Stimulated activated CD8-positive, alpha-beta memory T cell treated with anti-CD3 and anti-CD28 coated beads, Interleukin-7, amount 100 ng/mL, for 1 hour (primary cell): Measurements from ENCODE around the gene FKBP14.

ENCODE experiments used
- DNase-seq, 2 donors: peaks; one replicate each; pipeline ENCODE4 v3.0.0-alpha.2; 2020; ENCODE audit warnings: low read depth in 2 of 2

FKBP14 gene, protein sequence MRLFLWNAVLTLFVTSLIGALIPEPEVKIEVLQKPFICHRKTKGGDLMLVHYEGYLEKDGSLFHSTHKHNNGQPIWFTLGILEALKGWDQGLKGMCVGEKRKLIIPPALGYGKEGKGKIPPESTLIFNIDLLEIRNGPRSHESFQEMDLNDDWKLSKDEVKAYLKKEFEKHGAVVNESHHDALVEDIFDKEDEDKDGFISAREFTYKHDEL

GRCh38 chr7:30026229-30027064 lies at the start of gene FKBP14:
Gene FKBP14 (minus strand): TSS chr7:30026702. CDS start chr7:30026508, 194 bp downstream.
- peak; percentile 75 to 83 for DNase-seq

DNA sequence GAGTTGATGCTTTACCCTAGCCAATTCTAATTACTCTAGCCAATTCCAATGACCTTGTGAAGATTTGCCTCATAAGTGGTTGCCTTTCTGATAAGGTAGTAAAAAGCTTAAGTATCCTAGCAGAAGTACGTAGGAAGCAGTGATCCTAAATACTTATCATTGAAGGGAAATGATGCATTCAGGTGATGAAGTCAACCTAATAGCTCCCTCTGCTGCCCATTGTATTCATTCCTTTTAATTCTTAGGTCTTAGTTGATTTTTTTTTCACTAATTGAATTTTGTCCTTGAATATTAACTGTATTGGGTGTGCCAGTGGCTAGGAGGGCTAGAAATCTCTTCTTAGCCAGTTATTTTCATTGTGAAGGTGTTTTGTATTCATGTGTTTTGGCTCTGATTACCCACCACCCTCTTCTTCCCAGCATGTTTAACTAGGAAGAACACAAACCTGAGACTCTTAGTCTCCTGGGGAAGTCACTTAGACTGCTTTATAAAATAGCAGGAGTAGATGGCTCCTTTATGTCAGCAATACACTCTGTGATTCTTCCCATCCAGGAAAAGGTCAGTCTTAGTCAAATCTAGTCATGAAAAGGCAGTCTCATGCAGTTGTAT lies 48.0 kb upstream of the FKBP14 start:
- DNase-seq, result no peak

- DNase-seq, result no peak
Observed at GRCh38 chr7:30072735-30073134, 46.2 kb upstream of the FKBP14 start.

GRCh38 chr7:30070052-30070451 lies 43.5 kb upstream of the FKBP14 start:
- no peak for DNase-seq

GRCh38 chr7:30069096-30069867 lies 42.8 kb upstream of the FKBP14 start:
- no peak for DNase-seq

GRCh38 chr7:30068117-30068516 lies 41.6 kb upstream of the FKBP14 start:
- no peak for DNase-seq

GRCh38 chr7:30066687-30067086 lies 40.2 kb upstream of the FKBP14 start:
- no peak for DNase-seq

DNA sequence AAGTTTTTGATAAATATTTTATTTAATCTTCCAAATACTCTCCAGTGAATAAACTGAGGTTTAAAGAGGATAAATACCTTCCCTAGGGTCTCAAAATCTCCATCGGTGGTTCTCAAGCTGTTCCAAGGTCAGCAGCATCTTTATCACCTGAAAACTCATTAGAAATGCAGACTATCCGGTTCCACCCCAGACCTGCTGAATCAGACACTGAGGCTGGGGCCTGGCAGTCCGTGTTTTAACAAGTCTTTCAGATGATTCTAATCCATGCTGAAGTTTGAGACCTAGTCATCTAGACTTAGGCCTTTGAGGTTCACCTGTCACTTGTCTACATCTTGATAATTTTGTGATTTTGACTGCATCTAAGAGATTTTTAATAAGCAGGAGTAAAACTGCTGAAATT lies 39.2 kb upstream of the FKBP14 start:
- no peak for DNase-seq

GRCh38 chr7:30062587-30062986 lies 36.1 kb upstream of the FKBP14 start:
- no peak for DNase-seq

GRCh38 chr7:30061786-30062185 lies 35.3 kb upstream of the FKBP14 start:
- peak in 1 of 2 donors; percentile 3 for DNase-seq

DNA sequence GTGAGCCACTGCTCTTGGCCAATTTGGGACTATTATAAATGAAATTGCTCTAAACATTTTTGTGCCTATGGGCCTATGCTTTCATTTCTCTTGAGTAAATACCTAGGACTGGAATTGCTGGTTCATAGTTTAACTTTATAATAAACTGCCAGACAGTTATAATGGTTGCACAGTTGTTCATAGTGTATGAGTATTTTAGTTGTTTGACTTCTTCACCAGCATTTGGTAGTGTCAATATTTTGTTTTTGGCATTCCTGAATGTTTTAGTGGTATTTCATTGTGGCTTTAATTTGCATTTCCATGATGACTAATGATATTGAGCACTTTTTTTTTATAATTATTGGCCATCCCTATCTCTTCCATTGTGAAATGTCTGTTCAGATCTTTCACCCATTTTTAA lies 31.2 kb upstream of the FKBP14 start:
- no peak for DNase-seq

- no peak for DNase-seq
Observed at GRCh38 chr7:30053068-30053467, 26.6 kb upstream of the FKBP14 start.

DNA sequence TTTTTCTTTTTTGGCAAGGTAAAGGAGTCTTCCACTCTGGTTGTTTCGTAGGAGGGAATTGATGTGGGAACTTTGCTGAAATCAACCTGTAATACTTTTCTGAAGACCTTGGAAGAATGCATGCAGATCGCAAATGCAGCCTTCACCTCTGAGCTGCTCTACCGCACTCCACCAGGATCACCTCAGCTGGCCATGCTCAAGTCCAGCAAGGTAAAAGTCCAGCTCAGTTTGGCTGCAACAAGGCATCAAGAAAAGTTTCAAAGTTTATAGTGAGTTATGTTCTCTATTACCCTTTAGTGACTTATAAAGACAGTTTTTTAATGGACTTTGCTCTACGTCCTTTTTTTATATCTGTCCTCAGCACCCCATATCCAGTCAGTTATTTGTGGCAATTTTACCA lies 22.7 kb upstream of the FKBP14 start:
- DNase-seq, result no peak

DNA sequence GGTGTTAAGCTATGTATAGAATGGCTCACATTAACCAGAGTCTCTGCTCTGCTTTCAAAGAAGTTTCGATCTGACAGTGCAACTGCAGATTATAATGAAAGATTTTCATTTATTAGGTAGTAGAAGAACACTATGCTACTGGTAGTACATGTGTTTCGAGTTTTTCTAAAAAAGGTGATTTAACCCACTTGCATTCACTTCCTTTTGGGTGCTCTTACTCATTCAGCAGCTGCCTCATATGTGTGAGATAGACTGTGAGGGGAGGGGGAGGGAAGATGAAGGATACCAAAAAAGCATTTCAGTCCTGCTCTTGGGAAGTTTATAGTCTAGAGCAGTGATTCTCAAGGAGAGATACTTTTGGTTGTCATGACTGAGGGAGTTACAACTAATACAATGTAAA lies 22.1 kb upstream of the FKBP14 start:
- DNase-seq, result no peak

GRCh38 chr7:30047124-30047523 lies 20.6 kb upstream of the FKBP14 start:
- DNase-seq, result no peak

GRCh38 chr7:30046127-30046770 lies 19.7 kb upstream of the FKBP14 start:
- DNase-seq, result no peak

GRCh38 chr7:30041526-30042269 lies 15.2 kb upstream of the FKBP14 start:
- DNase-seq, result no peak

- DNase-seq, result no peak
Observed at GRCh38 chr7:30040938-30041337, 14.4 kb upstream of the FKBP14 start.

DNA sequence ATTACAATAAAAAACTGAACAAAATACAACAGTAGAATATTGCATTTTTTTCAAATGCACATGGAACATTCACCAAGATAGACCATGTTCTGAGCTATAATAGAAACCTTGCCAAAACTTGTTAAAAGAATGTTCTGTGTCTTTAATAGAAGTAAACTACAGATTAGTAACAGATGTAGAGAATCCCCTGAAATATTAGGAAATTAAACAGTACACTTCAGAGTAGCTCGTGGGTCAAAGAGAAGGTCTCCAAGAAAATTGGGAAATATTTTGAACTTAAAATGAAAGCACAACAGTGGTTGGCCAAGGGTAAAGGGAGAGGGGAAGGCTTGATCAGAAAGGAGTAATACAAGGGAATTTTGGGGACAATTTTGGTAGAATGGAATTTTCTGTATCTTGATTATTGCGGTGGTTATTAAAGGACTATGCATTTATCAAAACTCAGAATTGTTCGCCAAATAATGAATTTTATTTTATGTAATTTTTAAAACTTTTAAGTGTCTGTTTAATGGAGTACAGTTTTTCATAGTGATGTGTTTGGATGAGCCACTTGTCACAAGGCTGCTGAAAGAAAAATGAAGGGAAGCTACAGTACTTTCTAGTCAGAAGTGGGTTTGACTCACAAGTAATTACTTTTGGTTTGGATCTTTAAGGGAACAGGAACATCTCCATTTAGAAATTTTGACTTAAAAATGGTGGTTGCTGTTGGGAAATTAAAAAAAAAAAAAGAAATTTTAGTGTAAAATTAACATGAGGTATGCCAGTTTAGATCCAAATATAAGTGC lies 11.9 kb upstream of the FKBP14 start:
- no peak for DNase-seq

GRCh38 chr7:30036220-30036619 lies 9.7 kb upstream of the FKBP14 start:
- no peak for DNase-seq
